NCI-H187 treated with DMSO at 0.1 percent for 48 hours (cell line): Measurements from ENCODE around the gene CELF2.

Experiments
- DNase-seq: peaks from one replicate; lab custom pipeline; 2025; lab: John Stamatoyannopoulos, UW

Gene CELF2

DNA sequence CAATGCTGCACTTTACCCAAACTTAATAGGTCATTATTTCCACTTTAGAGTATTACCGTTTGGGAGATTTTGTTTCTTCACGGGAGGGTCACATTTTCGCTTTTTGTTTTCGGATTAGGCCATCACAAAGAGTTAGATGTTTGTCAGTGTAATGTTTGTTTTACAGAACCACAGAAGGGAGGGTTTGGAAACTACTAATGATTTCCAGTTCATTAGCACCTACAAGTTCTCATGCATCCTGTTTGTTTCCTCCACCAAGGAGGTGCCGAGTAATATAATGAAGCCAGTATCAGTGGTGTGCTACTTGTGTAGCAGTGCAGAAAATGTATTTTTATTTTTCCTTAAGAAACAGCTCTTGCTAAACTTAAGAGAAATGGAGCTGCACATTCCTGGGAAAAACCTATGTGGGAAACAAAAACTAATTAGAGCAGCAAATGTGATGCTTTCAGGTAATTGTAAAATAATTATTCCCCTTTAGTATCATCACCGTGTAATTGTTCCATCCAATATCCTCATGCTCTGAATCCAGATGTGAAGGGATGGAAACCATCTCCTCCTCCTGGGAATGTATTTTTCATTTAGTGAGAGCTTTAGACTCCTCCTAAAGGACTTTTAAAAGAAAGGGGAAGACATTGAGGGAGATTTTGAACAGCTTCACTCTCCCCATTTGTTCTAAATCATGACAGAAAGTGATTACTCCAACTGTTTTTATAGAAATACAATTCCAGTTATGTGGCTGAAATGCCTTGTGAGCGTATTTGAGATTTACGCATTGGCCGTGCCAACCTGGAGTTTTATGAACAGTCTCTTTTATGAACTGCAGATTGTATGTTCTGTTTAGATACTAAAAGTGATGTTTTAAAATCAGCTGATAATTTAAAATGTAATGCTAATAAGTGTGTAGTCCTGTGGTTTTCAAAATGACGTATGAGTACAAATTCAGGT lies 5.6 kb downstream of the CELF2 start:
- DNase-seq = no peak

DNA sequence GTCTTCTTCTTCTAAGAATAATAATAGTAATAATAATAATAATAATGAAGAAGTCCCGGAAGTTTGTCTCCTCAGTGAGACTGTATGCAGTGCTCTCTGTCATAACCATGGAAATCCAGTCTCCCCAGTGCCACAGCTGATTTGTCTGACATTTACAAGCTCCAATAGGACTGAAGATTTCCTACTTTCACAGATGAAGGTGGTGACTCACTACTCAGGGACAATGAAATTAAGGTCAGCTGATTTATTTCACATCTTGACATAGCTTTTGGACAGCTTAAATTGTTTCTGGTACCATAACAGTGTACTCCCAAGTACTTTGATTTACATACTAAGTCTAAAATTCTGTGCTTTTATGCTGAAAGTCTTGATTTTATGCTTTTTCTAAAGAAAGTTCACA lies 6.9 kb downstream of the CELF2 start:
- DNase-seq = no peak

DNA sequence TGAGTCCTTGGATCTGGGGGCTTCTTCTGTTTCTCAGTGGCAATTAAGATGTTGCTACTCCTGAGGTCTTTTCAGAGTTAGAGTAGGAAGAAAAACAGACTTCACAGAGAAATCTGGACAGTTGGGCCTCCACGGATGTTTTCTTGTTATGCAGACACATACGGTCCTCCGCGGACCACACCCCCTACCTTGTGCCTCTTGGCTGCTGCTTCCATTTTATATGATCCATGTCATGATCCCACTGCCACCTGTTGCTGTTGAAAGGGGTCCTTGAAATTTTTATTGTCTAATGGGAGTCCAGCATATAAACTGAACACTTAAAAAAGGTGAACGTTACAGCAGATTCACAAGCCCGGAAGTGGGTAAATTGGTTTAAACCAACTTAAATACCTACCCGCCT lies 8.3 kb downstream of the CELF2 start:
- DNase-seq = peak; percentile 0

DNA sequence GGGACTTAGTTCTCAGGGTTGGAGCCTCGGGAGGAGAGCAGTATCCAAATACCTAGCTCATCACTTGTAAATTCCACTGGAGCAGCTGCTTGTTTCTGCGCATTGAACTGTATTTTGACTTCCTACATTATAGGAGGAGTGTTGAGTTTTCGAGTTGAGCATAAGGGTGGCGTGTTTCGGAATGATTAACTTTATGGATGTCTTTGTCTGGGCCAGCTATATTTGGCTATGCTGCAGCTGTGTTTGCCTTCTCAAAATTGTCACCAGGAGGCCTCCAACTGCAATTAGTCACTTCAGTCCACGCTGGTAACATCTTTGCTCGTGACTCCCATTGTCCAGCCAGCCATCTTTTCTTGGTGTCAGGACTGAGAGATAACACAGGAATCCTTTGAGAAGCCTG lies 9.1 kb downstream of the CELF2 start:
- no peak for DNase-seq

DNA sequence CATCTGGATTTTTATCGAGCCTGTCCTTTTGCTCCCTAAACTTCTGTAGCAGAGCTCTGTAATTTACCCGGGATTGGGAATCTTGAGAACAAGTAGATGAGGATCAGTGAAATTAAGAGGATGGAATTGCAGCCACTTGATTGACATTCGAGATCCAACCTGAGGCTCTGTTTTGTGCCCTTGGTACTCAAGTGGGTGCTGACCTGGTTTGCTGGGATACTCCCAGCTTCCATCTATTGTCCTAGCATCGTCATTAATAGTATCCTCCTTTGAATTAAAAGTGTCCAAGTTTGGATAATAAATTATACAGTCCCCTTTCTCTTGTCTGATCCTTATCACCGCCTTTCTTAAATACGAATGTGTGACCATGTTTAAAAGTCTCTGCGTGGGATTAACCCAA lies 17.1 kb downstream of the CELF2 start:
- DNase-seq = no peak

DNA sequence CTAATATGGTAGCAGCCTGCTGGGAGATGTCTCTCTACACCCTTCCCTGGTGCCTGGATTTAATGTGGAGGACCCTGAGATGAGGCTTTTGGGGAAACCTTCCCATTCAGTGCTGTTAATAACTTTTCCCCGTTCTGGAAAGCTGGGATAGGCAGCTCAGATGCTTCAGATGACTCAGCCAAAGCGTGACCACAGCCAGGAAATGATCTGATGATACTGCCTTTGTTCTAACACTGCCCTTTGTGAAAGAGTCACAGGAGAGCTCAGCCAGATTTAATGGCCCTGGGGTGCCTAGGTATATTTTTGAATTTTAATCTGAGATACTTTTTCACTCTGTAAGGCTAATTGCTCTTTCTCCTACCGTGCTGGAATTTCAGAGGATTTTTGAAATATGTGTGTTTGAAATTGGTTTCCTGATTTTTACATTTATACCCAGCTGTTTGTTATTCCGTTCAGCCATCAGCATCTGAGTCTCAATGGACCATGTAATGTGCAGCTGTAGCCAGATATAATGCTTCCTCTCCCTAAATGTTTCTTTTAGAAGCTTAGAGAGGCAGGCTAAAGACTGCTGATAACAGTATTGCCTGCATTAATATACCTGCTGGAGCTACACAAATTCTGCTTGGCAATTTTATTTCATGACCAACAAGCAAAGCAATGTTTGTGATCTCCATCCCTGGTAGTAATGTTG lies 17.8 kb downstream of the CELF2 start:
- no peak for DNase-seq

DNA sequence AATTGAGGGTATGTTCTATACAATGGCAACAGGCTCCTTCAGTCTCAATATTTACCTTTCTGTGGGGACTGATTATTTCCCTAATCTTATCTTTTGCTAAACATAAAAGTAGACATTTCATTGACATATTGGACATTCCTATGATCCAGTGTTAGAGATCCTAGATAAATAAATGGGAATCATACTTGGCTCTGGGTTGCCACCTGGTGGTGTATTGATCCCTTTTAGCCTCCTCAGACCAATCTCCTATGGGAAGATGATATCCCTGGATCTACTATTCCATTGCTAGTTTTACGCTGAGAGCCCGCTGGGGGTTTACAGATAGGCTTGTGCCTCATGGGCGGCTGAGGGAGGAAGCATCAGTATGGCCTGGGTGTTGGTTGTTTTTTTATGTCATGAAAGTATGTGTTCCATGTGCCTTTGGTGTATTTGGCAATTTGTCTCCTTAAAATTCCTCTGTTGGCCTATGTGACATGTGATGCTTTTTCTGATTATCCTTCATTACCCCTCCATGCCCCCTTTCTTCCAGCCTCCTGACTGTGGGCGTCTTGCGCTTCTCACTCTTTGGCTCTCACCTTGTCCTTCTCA lies 18.8 kb downstream of the CELF2 start:
- no peak for DNase-seq

DNA sequence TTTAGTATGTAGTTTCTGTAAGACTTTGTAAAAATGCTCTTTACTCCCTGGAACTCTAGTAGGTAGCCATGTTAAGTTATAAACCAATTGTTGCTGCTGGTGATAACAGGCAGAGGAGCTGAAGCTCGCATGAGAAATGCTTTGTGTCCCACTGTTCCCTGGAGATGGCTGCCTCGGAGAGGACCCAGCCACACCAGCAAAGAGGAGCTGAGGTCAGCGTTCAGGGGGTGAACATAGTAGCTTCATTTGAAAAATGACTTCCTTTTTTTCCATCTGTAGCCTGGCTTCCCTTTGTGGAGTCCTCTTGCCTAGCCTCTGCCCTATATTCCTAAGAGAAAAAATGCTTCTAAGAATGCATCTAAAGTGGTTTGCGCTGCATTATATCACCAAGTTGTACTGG lies 20.3 kb downstream of the CELF2 start:
- no peak for DNase-seq

DNA sequence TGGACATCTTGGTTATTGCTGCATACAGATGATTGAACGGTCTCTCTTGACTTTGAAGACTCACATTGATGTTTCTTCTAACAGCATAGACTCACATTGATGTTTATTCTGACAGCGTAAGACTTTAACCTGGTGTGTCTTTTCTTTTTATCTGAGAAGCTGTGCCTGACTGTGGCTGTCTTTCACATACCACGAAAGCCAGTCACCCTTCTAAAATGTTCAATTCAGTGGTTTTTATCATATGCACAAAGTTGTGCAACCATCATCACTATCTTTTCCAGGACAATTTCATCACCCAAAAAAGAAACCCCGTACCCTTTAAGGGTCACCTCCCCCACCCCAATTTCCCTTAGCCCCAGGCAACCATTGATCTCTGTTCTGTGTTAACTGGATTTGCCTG lies 24.7 kb downstream of the CELF2 start:
- no peak for DNase-seq

DNA sequence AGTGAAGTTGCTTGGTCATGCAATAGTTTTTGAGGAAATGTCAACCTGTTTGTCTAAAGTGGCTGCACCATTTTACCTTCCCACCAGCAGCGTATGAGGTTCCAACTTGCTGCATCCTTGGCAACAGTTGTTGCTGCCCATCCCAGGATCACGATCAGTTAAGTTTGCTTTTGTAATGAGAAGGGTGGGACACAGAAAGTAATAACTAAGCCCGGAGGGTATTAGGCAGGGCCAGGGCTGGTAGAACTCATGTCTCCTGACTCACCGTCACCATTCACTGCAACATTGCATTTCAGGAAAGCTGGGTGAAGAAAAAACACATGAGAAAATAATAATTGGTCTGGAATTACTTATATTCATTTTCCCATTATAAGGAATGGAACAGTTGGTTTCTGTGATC lies 25.4 kb downstream of the CELF2 start:
- no peak for DNase-seq

DNA sequence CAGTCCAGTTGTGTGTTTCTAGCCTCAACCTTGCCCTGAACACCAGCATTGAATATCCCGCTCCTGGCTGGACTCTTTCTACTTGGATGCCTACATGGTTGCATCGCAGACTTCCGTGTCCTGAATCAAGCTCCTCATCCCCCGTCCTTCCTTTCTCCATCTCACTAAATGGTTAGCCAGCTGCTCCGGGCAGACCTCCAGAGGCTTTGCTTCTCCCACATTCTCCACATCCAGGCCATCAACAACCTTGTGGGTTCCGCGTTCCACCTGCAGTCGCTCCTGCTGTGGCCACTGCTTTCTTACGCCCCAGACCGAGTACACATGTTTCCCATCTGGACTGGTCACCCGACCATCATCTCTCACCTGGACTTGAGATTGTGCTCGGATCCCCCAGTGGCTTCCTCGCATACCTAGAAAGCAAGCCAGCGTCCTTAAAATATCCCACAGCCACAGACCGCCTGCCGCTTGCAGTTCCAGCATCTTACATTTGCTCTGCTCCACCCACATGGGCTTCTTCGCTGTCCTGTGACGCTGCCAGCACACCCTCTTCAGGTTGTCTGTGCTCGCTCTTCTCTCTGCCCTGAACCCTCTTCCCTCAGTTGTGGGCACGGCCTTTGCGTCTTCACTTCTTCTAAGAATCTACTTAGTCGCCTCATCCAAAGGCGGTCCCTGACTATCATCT lies 25.9 kb downstream of the CELF2 start:
- DNase-seq = no peak

DNA sequence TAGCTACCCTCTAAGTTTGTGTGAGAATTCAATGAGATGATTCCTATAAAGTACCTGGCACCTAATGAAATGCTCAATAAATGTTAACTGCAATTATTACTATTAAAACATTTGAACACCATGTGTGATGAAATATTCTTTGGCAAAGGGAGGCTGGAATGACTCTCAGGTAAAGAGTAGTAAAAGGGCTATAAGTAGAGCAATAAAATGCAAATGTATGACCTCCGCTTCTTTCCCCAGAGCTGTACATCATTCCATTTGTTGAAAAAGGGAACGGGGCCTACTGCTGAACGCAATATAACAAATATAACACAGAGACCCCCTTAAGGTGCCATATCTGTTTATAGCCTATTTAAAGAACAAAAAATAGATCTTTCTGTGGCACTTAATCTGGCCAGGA lies 27.8 kb downstream of the CELF2 start:
- no peak for DNase-seq

DNA sequence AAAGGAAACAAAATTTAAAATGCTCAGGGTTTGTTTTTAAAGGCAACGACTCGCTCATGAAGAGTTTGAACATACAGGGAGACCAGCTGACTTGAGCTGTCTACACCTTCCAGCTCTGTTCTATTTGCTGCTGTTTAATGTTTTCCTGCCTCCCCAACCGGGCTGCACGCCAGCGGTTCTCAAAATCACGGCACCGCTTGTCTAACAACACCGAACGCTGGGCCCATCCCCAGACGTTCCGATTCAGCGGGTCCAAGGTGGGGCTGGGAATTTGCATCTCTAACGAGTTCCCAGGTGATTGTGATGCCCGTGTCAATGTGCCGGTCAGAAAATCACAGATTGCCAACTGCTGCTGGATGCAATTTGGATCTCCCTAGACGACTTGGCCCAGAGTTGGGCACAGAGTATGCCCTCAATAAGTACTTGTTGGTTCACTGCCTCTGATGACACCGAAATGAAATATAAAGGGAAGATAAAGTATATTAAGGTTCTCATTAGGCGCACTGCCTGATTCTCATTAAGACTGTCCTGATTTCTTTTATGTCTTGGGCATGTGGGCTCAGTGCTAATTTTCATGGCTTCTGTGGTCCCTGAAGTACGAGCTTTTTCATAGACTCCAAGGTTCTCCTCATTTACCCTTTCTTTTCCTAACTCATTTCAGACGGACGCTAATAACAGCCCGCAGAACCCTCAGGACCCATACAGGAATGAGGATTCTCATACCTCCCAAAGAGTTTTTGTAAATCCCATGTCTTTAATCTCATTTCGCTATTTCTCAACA lies 28.5 kb downstream of the CELF2 start:
- DNase-seq = no peak

DNA sequence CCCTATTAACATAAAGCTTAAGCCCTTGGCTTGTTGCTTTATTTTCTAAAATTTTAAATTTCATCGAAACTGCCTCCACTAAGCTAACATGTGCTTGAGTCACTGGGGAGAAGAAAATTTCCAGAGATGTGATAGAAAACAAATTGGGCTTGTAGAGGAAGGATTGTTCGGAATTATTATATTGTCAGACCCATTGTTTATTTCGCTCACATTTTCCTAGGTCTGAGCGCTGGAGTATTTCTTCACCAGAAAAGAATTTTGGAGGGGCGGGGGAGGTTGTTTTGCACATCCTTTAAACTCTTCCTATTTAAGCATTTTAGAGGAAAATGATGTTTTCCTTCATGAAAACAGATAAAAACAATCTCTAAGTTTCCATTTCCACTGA lies 29.1 kb downstream of the CELF2 start:
- no peak for DNase-seq

DNA sequence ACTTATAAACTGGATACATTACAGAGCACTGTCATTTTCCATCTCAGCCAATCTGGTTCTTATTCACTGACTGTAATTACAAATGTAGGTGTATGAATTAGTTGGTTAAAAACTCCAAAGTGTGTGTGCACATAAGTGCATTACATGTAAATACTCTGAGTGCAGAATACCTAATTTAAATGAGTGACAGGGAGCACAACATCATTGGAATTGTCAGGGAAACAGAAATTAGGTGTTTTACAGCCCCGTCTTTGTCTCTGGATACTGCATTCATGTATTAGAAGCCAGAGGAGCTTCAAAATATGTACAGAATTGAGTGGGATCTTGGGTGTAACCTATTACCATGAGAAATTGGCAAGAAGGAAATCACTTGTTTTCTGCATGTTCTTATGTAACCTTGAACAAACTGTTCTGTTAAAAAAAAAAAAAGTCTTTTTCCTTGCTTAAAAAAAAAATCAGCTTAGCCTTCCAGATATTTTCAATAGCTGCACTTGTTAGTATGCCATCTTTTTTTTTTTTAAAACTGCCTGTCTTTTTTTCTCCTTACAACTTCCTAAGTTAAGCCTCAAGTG lies 31.1 kb downstream of the CELF2 start:
- DNase-seq = no peak

DNA sequence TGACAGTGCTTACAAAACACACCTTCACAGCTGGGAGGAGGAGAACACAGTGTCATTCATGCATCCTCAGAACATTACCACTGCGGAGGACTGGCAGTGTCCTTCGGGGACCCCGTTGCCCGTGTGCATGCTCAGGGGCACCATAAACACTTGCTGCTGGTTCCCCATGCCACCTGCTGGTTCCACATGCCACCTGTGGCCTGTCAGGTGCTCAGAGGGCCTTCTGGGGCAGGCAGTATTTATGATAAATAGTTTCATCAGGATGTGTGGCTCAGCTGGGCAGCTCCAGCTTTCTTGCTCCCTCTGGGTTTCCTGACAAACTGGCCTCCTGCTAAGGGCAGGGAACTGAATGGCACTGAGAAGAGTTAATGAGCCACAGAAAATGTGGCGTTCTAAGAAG lies 32.1 kb downstream of the CELF2 start:
- no peak for DNase-seq

DNA sequence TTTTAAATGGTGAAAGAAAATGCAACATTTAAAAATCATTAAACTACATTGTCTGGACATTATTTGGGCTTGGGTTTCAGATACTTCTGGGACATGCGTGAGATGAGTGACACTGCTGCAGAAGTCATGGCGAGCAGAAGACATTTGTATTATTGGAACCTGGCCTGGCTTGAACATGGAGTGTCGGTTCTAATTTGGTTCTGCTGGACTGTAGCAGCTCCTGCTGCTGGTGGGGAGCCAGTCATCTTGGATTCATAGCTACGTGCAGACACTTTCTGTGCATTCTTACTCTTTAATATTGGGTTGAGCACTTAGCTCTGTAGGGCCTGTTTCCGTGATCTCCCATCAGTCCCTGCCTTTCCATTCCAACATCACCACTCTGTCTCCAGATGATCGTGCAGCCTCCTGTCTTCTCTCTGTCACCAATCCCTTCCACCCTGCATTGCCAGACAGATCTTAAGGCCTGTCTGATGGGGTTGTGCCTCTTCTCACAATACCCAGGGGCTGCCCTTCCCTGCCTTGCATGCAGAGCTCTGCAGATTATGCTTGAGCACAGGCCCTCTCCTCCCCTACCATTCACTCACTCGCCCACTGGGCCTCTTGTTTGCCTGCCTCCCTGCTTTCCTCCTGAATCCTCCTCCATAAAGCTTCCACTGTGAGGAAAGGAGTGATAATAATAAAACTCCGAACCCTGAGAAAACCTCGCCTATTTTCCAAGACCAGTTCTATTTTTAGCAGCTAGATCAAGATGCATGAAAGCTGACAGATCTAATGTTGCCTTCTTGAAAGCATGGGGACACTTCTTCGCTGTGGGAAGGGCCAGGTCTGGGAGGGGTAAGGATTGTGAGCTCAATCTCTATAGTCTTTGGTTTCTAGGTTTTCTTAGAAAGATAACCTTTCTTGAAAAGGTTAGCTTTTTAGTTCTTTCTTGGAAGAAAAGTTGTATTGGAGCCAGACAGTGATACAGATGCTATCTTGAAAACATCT lies 32.9 kb downstream of the CELF2 start:
- DNase-seq = no peak

DNA sequence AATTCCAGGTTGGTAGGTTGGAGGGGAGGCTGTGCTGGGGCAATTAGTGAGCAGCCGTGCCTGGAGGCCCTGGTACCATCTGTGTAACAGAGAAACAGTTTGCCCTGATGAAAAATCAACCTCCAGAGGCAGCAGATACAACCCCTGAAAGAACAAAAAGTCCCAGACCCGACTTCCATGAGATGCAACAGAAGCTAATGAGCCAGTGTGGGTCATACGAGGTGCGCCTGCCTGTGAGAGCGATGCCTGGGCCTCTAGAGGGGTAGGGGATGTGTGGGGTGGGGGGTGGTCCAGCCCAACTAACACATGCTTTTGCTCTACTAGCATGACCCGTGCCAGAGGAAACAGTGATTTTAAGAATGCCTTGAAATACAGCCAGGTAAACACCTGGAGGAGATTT lies 39.3 kb downstream of the CELF2 start:
- DNase-seq = no peak

DNA sequence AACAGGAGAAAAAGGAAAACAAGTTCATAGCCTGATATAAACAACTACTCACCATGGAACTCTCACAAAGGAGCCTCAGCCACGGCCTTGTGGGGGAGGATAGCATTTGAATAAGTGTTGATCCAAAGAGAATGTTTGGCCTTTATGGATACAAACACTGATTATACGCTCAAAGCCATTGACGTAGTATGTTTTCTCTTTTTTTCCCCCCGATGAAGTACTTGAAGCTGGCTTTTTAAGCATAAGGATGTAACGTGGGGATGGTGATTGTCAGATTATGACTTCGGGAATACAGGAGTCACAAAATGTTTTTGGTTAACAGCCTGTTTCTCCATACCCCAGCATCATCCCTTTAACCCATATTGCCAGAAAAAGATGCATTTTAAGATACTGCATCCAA lies 39.8 kb downstream of the CELF2 start:
- no peak for DNase-seq

DNA sequence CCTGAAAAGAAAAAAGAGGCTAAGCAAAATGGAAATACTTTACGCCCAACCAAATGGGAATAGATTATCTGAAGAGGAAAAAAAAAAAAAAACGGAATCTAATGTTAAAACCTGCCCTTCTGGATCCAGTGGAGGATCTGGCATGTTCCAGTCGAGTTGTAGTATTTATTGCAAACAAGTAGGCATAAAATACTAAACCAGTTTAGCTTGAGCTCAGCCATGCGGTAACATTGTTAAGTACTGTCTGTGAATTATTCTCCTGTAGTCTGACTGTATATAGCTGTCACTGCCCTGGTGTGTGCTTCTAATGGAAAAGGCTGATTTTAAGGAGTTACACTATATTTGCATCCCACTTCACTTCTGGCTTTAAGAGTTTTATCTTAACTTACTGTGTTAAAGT lies 40.3 kb downstream of the CELF2 start:
- DNase-seq = no peak
